Measurements from ENCODE around the gene PARM1.

The PARM1 gene

GRCh38 chr4:75030028-75030427 lies 97.1 kb downstream of the PARM1 start:
- no peak for TF ChIP-seq CTCF (conservative IDR thresholded peaks at IDR 0.05; ENCODE audit: low read depth, low read length)
- Histone ChIP-seq H3K4me2 (no peak overlapping the region), H3K4me3 (IDR thresholded peaks at IDR 0.05; ENCODE audit: insufficient read depth, low read depth, low read length) (no peak overlapping the region), H3K9ac (no peak overlapping the region), H3K27ac (no peak overlapping the region), H3K27me3 (ENCODE audit: insufficient read depth, low read depth) (no peaks in the 10 kb centered on the region), H3K79me2 (ENCODE audit: insufficient read depth, low read depth) (no peaks in the 10 kb centered on the region), H2AFZ (ENCODE audit: low read depth) (no peak overlapping the region), H3K4me1 (ENCODE audit: low read depth, poor library complexity, severe bottlenecking) (no peaks in the 10 kb centered on the region), H4K20me1 (ENCODE audit: insufficient read depth) (no peaks in the 10 kb centered on the region), H3K36me3 (ENCODE audit: insufficient read depth) (no peaks in the 10 kb centered on the region)

- no peaks in the 10 kb centered on the region for H4K20me1 ChIP-seq (ENCODE audit: insufficient read depth)
- H3K4me3 ChIP-seq (IDR thresholded peaks at IDR 0.05; ENCODE audit: insufficient read depth, low read depth, low read length) = no peak overlapping the region
- H3K27ac ChIP-seq = no peak overlapping the region
- no peak overlapping the region for H3K4me2 ChIP-seq
- H3K27me3 ChIP-seq (ENCODE audit: insufficient read depth, low read depth) = no peaks in the 10 kb centered on the region
- H3K36me3 ChIP-seq (ENCODE audit: insufficient read depth) = no peaks in the 10 kb centered on the region
- no peaks in the 10 kb centered on the region for H3K79me2 ChIP-seq (ENCODE audit: insufficient read depth, low read depth)
- no peaks in the 10 kb centered on the region for H3K4me1 ChIP-seq (ENCODE audit: low read depth, poor library complexity, severe bottlenecking)
- TF ChIP-seq CTCF (conservative IDR thresholded peaks at IDR 0.05; ENCODE audit: low read depth, low read length) = no peak
- H2AFZ ChIP-seq (ENCODE audit: low read depth) = no peak overlapping the region
- no peak overlapping the region for H3K9ac ChIP-seq
Observed at GRCh38 chr4:75030649-75031235, 97.8 kb downstream of the PARM1 start.

GRCh38 chr4:75031775-75032174 lies 98.9 kb downstream of the PARM1 start:
- TF ChIP-seq CTCF (conservative IDR thresholded peaks at IDR 0.05; ENCODE audit: low read depth, low read length) = no peak
- H3K4me3 ChIP-seq (IDR thresholded peaks at IDR 0.05; ENCODE audit: insufficient read depth, low read depth, low read length) = no peak overlapping the region
- H2AFZ ChIP-seq (ENCODE audit: low read depth) = no peak overlapping the region
- no peaks in the 10 kb centered on the region for H4K20me1 ChIP-seq (ENCODE audit: insufficient read depth)
- H3K79me2 ChIP-seq (ENCODE audit: insufficient read depth, low read depth) = no peaks in the 10 kb centered on the region
- no peaks in the 10 kb centered on the region for H3K36me3 ChIP-seq (ENCODE audit: insufficient read depth)
- no peaks in the 10 kb centered on the region for H3K4me1 ChIP-seq (ENCODE audit: low read depth, poor library complexity, severe bottlenecking)
- no peak overlapping the region for H3K9ac ChIP-seq
- H3K4me2 ChIP-seq = no peak overlapping the region
- no peak overlapping the region for H3K27ac ChIP-seq
- no peaks in the 10 kb centered on the region for H3K27me3 ChIP-seq (ENCODE audit: insufficient read depth, low read depth)

- Histone ChIP-seq H3K27me3 (ENCODE audit: insufficient read depth, low read depth) (no peaks in the 10 kb centered on the region), H3K36me3 (ENCODE audit: insufficient read depth) (no peaks in the 10 kb centered on the region), H2AFZ (ENCODE audit: low read depth) (no peak overlapping the region), H3K27ac (no peak overlapping the region), H3K4me3 (IDR thresholded peaks at IDR 0.05; ENCODE audit: insufficient read depth, low read depth, low read length) (no peak overlapping the region), H3K79me2 (ENCODE audit: insufficient read depth, low read depth) (no peaks in the 10 kb centered on the region), H4K20me1 (ENCODE audit: insufficient read depth) (no peaks in the 10 kb centered on the region), H3K4me1 (ENCODE audit: low read depth, poor library complexity, severe bottlenecking) (no peaks in the 10 kb centered on the region), H3K9ac (no peak overlapping the region), H3K4me2 (no peak overlapping the region)
- no peak for TF ChIP-seq CTCF (conservative IDR thresholded peaks at IDR 0.05; ENCODE audit: low read depth, low read length)
Observed at GRCh38 chr4:75034523-75034922, 101.6 kb downstream of the PARM1 start.

All from KMS-11 (cell line).